HG03565 (cell line): ENCODE measurements around the gene BAG1.

ENCODE experiments used
- ATAC-seq: cut with Tn5 transposase; IDR thresholded peaks from one replicate; pipeline ENCODE4 v1.9.1; 2021; ENCODE audit warnings: mild to moderate bottlenecking, moderate library complexity; ENCODE audit not compliant: unreplicated experiment

BAG1 gene

GRCh38 chr9:33245341-33245740 lies 19.2 kb downstream of the BAG1 start:
- no peak for ATAC-seq

DNA sequence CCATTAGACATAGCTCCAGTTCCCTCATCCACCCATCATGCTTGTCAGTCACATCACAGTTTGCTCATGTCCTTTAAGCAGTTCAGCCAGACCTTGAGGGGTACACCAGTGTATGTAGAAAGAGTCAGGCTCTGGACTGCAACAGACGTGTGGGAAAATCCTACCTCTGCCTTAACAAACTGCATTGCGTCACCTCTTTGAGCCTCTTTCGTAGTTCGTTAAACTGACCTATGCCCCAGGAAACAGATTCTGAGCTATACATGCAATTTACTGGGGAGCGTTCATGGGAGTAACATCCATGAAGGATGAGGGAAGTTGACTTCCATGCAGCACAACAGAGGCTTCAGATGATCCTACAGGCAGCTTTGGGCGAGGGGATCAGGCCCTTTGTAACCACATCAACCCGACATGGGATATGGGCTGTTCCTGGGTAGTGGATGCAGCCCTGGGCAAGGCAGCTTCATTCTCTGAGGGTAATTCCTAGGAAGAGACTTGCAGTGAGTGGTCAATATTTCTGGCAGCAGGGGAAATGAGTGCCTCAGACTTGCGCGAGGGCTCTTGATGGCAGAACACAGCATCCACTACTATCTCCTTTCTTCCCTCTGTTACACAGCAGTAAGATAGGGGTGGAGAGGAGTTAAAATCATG lies 20.2 kb downstream of the BAG1 start:
- no peak for ATAC-seq

DNA sequence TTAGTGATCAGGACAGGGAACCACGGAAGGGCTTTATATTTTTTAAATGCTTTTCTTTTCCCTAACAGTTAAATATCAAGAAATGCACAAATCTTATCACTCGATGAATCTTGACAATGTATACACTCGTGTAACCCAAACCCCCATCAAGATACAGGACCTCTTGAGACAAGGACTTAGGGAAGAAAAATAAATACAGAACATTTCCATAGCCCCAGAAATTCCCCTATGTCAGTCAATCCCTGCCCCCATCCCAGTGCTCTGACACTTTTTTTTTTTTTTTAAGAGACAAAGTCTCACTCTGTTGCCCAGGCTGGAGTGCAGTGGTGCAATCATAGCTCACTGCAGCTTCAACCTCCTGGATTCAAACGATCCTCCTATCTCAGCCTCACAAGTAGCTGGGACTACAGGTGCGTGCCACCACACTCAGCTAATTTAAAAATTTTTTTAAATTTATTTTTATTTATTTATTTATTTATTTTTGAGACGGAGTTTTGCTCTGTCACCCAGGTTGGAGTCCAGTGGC lies 21.8 kb downstream of the BAG1 start:
- ATAC-seq = no peak

DNA sequence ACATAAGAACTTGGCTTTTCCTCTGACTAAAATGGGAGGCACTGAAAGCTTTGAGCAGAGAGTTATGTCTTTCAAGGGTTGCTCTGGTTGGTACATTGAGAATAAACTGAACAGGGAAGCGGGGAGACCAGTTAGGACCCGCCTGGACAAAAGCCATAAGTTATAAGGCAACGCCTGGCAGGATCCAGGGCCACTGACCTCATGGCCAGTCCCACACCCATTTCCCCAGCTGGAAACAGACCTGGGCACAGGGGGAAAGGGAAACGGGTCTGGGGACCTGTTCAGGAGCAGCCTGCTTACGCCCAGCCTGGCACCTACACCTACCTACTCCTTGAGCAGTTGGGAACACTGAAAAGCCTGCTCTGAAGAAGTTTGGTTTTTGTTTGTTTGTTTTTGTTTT lies 23.2 kb downstream of the BAG1 start:
- ATAC-seq = no peak

GRCh38 chr9:33239921-33240320 lies 24.6 kb downstream of the BAG1 start, which contains the start of gene SPINK4:
TSS of gene SPINK4 (plus strand) at chr9:33240167. CDS start at chr9:33240209, 42 bp downstream.
- ATAC-seq = no peak

- no peak for ATAC-seq
Measured at GRCh38 chr9:33236571-33236970, 27.9 kb downstream of the BAG1 start.

GRCh38 chr9:33234511-33235467 lies 29.7 kb downstream of the BAG1 start:
- no peak for ATAC-seq

- no peak for ATAC-seq
Measured at GRCh38 chr9:33233626-33234342, 30.7 kb downstream of the BAG1 start.

DNA sequence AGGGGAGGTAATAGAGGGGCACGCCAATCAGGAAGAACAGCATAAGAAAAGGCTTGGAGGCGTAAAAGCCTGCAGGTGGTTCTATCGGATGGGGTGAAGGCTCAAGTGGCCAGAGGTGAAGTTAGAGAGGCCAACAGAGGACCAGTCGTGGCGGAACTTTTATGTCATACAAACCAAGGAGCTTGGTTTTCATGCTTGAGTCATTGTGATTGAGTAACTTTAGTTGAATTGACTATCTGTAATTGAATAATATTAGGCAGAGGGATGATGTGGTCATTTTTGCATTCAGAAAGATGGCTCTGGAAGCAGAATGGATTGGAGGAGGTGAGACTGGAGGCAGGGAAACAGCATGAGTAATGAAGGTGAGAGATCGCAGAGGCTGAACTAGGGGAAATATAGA lies 31.7 kb downstream of the BAG1 start:
- ATAC-seq = no peak

GRCh38 chr9:33231623-33231942 lies 32.9 kb downstream of the BAG1 start:
- no peak for ATAC-seq

DNA sequence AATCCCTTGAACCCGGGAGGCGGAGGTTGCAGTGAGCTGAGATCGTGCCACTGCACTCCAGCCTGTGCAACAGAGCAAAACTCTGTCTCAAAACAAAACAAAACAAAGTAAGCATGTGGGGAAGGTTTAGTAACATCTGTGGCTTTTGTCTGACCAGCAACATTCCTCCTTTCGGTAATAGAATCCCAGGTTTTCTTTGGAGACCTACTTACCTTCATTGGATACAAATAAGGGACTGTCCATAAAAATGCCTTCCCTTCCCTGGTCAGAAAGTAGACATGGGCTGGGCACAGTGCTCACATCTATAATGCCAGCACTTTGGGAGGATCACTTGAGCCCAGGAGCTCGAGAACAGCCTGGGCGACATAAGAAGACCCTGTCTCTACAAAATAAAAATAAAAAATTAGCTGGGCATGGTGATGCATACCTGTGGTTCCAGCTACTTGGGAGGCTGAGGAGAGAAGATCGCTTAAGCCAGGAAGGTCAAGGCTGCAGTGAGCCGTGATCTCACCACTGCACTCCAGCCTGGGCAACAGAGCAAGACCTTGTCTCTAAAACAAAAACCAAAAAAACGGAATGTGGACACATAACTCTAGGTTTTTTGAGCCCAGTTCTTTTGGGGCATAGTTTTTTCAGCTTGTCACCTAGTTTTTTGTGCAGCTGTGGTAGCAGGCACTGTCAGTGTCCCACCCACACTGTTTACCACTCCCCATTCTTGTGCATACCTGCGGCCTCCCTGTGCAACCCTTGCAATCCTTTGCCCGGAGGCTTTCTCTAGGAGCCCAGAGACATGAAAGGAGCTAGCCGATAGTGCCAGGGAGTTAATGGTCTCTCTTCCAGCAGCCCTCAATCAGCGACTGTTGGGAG lies 33.5 kb downstream of the BAG1 start:
- ATAC-seq = no peak

DNA sequence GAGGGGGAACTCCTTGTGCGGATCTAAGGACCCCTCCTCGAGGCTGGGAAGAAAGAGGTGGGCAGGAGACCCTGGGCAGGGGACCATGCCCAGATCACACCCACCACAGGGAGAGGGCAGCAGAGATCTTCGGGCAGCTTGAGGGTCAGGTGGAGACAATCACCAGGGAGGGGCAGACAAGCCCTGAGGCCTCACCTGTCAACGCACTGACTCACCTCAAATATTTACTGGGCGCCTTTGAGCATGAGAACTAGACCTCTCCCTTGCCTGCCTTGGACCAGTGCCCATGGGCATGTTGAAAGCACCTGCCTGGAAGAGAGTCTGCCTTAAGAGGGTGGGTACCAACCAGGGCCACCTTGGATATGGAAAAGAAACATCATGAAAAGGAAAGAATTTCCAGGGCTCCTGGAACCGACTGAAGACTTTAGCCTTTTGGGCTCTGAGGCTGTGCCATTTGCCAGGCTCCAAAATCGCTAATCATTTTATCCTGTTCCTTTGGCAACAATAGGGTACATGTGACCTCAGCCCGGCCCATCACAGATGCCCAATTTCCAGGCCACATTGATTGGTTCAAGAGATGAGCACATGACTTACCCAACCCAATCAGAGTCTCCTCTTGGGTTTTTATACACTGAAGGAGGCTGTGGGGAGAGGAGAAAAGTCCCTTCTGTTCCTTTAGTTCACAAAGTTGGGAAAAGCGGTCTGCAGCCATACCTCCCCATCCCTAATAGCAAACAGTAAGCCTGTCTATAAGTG lies 35.0 kb downstream of the BAG1 start:
- no peak for ATAC-seq

GRCh38 chr9:33228606-33229005 lies 35.9 kb downstream of the BAG1 start:
- no peak for ATAC-seq

- no peak for ATAC-seq
Measured at GRCh38 chr9:33227741-33228140, 36.8 kb downstream of the BAG1 start.

DNA sequence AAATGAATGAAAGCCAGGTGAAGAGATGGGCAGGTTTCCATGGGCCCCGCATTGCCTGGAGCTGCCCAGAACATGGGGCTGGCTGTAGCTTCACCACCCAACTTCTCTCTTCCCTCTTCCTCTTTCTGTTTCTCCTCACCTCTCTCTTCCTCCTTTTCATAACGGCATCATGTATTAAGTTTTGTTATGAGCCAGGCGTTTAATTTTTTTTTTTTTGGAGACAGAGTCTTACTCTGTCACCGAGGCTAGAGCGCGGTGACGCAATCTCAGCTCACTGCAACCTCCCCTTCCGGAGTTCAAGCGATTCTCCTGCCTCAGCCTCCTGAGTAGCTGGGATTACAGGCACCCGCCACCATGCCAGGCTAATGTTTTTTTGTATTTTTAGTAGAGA lies 37.5 kb downstream of the BAG1 start:
- no peak for ATAC-seq

GRCh38 chr9:33225319-33226147 lies 39.0 kb downstream of the BAG1 start:
- ATAC-seq = no peak

DNA sequence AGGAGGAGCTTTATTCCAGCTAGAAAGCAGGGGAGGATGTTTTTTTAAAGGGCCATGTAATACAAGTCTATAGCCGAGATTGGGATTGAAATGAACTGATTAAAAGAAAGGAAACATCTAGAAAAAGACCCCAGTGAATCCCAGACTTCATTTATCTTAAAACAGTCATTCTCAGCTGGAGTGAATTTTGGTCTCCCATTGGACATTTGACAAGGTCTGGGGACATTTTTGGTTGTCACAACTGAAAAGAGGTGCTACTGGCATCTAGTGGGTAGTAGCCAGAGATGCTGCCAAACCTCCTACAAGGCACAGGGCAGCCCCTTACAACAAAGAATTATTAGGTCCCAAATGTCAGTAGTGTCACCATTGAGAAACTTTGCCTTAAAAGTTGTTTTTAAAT lies 40.8 kb downstream of the BAG1 start:
- ATAC-seq = no peak

- no peak for ATAC-seq
Measured at GRCh38 chr9:33222031-33222430, 42.5 kb downstream of the BAG1 start.

DNA sequence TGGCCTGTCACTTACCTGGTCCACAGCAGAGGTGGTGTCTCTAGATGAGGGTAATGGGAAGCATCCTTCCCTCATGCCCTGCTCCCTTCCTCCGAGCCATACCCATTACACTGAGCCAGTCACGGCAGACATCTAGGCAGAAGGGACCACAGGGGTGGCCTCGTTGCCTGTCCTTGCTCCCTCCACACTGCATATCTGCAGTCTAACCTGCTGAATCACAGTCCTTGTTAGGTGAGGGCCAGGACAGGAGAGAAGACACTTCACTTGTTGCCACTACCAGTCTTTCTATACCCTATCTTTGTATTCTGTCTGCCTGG lies 43.0 kb downstream of the BAG1 start:
- no peak for ATAC-seq
